MCF 10A (cell line): Measurements from ENCODE around the gene SLC7A1. TPM values are rescaled to one million over a fixed set of nuclear protein-coding genes. Genes with fewer than 3 reads are reported as not detected.

ENCODE experiments used
- BruUV-seq: library from RNA; stranded (reverse); fragments of 400-500 nt; replicated peaks from 2 replicates; lab custom pipeline; 2021; lab: Mats Ljungman, UMichigan
- CTCF ChIA-PET: fragments of 300-600 bp; sonication (Branson Sonifier 250); formaldehyde crosslinking; extraction: SDS; loops from one replicate; lab custom pipeline; 2021; ENCODE audit warnings: antibody characterized with exemption, inconsistent platforms; lab: Yijun Ruan, JAX
- POLR2A ChIA-PET: fragments of 300-600, 350-650 bp; sonication (Branson Sonifier 250); formaldehyde crosslinking; extraction: SDS; loops from one replicate; lab custom pipeline; 2020; ENCODE audit warnings: antibody characterized with exemption, inconsistent platforms; lab: Yijun Ruan, JAX
- DNase-seq: peaks from one replicate; pipeline ENCODE4 v3.0.0-alpha.2; 2018; ENCODE audit not compliant: unreplicated experiment
- H3K27ac Mint-ChIP-seq: one replicate; pipeline ENCODE4 v1.8.0; 2022; ENCODE audit warnings: mild to moderate bottlenecking, low read depth, mixed read lengths; ENCODE audit not compliant: unreplicated experiment
- H3K27me3 Mint-ChIP-seq: one replicate; pipeline ENCODE4 v1.8.0; 2022; ENCODE audit warnings: mixed read lengths; ENCODE audit not compliant: insufficient read depth, unreplicated experiment
- H3K36me3 Mint-ChIP-seq: one replicate; pipeline ENCODE4 v1.8.0; 2022; ENCODE audit warnings: mild to moderate bottlenecking, moderate library complexity, mixed read lengths; ENCODE audit not compliant: insufficient read depth, unreplicated experiment
- H3K4me1 Mint-ChIP-seq: one replicate; pipeline ENCODE4 v1.8.0; 2022; ENCODE audit warnings: mixed read lengths; ENCODE audit not compliant: insufficient read depth, unreplicated experiment
- H3K4me3 Mint-ChIP-seq: one replicate; pipeline ENCODE4 v1.8.0; 2022; ENCODE audit warnings: mild to moderate bottlenecking, moderate library complexity, mixed read lengths; ENCODE audit not compliant: unreplicated experiment
- H3K9me3 Mint-ChIP-seq: one replicate; pipeline ENCODE4 v1.8.0; 2022; ENCODE audit warnings: mixed read lengths; ENCODE audit not compliant: unreplicated experiment
- intact Hi-C: fragments of 100-400 bp; cut with micrococcal nuclease; formaldehyde crosslinking; loops from 2 replicates; pipeline ENCODE4 v1.14.1; 2022
- total RNA-seq: library from RNA; stranded (reverse); gene quantifications from 2 replicates; pipeline ENCODE4 v1.2.3, GENCODE V29; 2022
- TF ChIP-seq, protein P1 (sequence below): fragments of 200-600 bp; IDR thresholded peaks from one replicate; pipeline ENCODE4 v1.8.0; 2022; ENCODE audit warnings: antibody characterized with exemption, mild to moderate bottlenecking; ENCODE audit not compliant: unreplicated experiment

Gene SLC7A1
- total RNA-seq, 1 experiment from 2014 or later: 194 TPM

DNA sequence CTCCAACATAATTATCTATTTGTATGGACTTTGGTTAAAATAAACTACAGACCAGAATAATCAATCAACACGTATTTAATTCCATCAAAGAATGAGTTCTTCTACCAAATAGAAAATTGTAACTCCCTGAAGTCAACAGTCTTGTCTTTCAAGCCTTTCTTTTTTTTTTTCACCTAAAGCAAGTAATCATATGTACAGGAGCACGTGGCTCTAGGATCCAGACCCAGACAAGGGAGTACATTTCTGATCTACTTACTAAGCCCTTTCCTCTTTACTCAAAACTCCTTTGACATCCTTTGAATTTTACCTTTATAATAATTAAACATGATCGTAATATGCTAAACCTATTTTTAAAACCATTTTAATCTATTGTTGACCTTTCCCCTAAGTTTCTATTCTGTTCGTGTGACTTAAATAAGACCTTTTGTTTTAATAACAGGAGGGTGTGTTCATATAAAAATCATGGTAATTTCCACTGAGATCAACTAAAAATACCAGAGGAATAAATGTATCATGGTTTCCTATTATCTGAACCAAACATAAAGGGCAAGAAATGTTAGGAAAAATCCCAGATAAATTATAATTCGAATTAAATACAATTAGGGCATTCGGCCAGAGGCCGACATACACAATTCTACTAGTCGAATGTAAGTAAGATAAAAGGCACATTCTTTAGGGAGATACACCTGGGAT, 1.7 kb downstream of the SLC7A1 start:
- peaks cover 7% of the 10 kb centered on the region for H3K36me3 Mint-ChIP-seq

DNA sequence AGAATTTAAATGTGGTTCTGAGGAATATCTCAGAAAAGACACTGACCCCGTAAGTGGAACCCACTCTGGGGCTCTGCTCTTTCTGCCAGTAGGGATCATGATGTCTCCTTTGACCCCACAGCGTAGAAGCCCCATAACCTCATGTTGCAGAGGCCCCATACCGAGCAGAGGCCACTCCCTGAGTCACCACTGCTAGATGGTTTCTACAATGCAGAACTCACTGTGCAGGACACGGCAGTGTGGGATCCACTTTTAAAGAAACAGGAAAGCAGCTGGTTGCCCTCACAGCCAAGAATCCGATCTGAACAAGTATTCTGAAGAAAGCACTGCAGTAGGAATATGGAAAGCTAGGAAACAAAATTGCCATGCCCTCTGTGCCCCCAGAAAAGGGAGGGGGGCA, 4.2 kb downstream of the SLC7A1 start:
- H3K27me3 Mint-ChIP-seq: no peaks in the 10 kb centered on the region
- peaks cover 18% of the 10 kb centered on the region for H3K36me3 Mint-ChIP-seq
- POLR2A ChIA-PET: no interaction called here
- BruUV-seq: no TSS peak
- intact Hi-C loops: loop anchor here (10.0 kb wide), 1 partner anchor 113 kb away; no protein-coding TSS in a partner anchor
- no peak for DNase-seq
- no peaks in the 10 kb centered on the region for H3K9me3 Mint-ChIP-seq
- H3K27ac Mint-ChIP-seq: peak overlapping the region; percentile 94
- peaks cover 59% of the 10 kb centered on the region for H3K4me1 Mint-ChIP-seq
- no peak overlapping the region for H3K4me3 Mint-ChIP-seq
- TF ChIP-seq, protein P1, sequence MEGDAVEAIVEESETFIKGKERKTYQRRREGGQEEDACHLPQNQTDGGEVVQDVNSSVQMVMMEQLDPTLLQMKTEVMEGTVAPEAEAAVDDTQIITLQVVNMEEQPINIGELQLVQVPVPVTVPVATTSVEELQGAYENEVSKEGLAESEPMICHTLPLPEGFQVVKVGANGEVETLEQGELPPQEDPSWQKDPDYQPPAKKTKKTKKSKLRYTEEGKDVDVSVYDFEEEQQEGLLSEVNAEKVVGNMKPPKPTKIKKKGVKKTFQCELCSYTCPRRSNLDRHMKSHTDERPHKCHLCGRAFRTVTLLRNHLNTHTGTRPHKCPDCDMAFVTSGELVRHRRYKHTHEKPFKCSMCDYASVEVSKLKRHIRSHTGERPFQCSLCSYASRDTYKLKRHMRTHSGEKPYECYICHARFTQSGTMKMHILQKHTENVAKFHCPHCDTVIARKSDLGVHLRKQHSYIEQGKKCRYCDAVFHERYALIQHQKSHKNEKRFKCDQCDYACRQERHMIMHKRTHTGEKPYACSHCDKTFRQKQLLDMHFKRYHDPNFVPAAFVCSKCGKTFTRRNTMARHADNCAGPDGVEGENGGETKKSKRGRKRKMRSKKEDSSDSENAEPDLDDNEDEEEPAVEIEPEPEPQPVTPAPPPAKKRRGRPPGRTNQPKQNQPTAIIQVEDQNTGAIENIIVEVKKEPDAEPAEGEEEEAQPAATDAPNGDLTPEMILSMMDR: no peak
- CTCF ChIA-PET: interaction anchor here (0.6 kb wide), 1 partner anchor 852 kb away, joined by 3 read pairs; no protein-coding TSS in a partner anchor

More for the DNA sequence above, 1.7 kb downstream of the SLC7A1 start:
- Mint-ChIP-seq H3K9me3 (no peaks in the 10 kb centered on the region), H3K27ac (peak overlapping the region; percentile 94), H3K27me3 (no peaks in the 10 kb centered on the region), H3K4me1 (peaks cover 43% of the 10 kb centered on the region), H3K4me3 (peak overlapping the region; percentile 86)
- ChIA-PET POLR2A (interaction anchor here (0.5 to 3.6 kb wide), 8 partner anchors 10 to 956 kb away, joined by 3 to 54 read pairs (median 4); no protein-coding TSS in a partner anchor), CTCF (no interaction called here)
- TSS peak; percentile 55 for BruUV-seq
- intact Hi-C loops: loop anchor here (10.0 kb wide), 1 partner anchor 111 kb away; no protein-coding TSS in a partner anchor
- TF ChIP-seq, protein P1: no peak
- DNase-seq: no peak

DNA sequence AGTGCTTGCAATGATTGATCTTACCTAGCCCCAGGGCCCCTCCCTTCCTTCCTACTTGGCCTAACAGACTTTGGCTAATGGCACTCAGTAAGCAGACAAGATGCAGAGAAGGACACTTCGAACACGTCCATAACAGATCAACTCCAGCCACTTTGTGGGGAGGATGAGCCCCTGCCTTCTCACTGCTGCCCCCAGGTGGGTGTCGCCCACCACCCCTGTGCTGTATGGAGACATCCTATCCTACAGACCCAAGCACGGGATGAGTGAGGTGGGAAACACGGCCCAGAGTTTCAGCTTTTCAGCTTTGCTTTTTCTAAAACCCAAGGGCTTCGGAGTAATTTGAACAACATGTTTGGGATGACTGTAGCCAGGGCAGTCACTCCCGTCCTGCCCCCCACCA, 5.5 kb downstream of the SLC7A1 start:
- no peaks in the 10 kb centered on the region for H3K27me3 Mint-ChIP-seq
- intact Hi-C loops: loop anchor here (10.0 kb wide), 1 partner anchor 115 kb away; no protein-coding TSS in a partner anchor
- BruUV-seq: no TSS peak
- peaks cover 61% of the 10 kb centered on the region for H3K4me1 Mint-ChIP-seq
- POLR2A ChIA-PET: interaction anchor here (1.6 kb wide), 1 partner anchor 22 kb away, joined by 5 read pairs; no protein-coding TSS in a partner anchor
- no peak for DNase-seq
- TF ChIP-seq, protein P1: no peak
- H3K36me3 Mint-ChIP-seq: peaks cover 18% of the 10 kb centered on the region
- H3K4me3 Mint-ChIP-seq: no peak overlapping the region
- CTCF ChIA-PET: interaction anchor here (0.8 kb wide), 1 partner anchor 21 kb away, joined by 3 read pairs; no protein-coding TSS in a partner anchor
- peak overlapping the region; percentile 17 for H3K27ac Mint-ChIP-seq
- H3K9me3 Mint-ChIP-seq: no peaks in the 10 kb centered on the region

DNA sequence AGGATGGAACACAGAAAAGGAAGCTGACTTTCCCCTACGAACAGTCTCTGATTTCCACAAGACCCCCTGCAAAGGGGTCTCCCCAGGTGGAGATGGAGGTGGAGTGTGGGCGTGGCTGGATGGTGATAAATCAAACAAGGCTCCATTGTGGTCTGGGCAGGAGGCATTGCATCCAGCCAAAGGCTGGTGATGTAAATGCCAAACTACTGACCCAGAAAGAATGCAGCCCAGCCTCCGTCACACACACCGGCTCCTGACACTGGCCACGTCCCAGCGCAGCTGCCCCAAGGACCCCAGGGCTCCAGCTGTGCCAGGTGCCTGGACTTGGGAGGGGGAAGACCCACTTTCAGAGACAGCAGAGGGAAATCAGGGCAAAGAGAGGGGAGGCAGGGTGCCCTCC, 6.3 kb downstream of the SLC7A1 start:
- ChIA-PET POLR2A (interaction anchor here (1.6 kb wide), 1 partner anchor 21 kb away, joined by 5 read pairs; no protein-coding TSS in a partner anchor), CTCF (interaction anchor here (0.8 to 1.0 kb wide), 2 partner anchors 13 to 20 kb away, joined by 3 to 4 read pairs; no protein-coding TSS in a partner anchor)
- Mint-ChIP-seq H3K4me3 (no peak overlapping the region), H3K4me1 (peaks cover 67% of the 10 kb centered on the region), H3K9me3 (no peaks in the 10 kb centered on the region), H3K27ac (no peak overlapping the region), H3K36me3 (peaks cover 18% of the 10 kb centered on the region), H3K27me3 (no peaks in the 10 kb centered on the region)
- TF ChIP-seq, protein P1: no peak
- intact Hi-C loops: no loop called here
- no TSS peak for BruUV-seq
- no peak for DNase-seq
